Esophagus (tissue), 2 donors: ENCODE measurements around the gene KRT6A. TPM values are rescaled to one million over a fixed set of nuclear protein-coding genes. Genes with fewer than 3 reads are reported as not detected.
"Not testable (repeated sequence)": the region's sequence is repeated elsewhere in the genome, so short reads cannot be mapped to it uniquely, and the experiment has no call there.

Experiments
- H3K27ac ChIP-seq, 2 donors: one replicate each; pipeline ENCODE4 v1.5.1; 2013; ENCODE audit warnings: low read depth in 2 of 2, mild to moderate bottlenecking in 2 of 2, inconsistent platforms in 1 of 2, low read length in 1 of 2, moderate library complexity in 1 of 2
- H3K27me3 ChIP-seq, 2 donors: one replicate each; pipeline ENCODE4 v1.6.1; 2013; ENCODE audit warnings: low read length in 2 of 2, control low read depth in 1 of 2, mild to moderate bottlenecking in 1 of 2; ENCODE audit not compliant: insufficient read depth in 2 of 2, control insufficient read depth in 1 of 2
- H3K36me3 ChIP-seq, 2 donors: one replicate each; pipeline ENCODE4 v1.6.1; 2013; ENCODE audit warnings: low read length in 1 of 2; ENCODE audit not compliant: control insufficient read depth in 2 of 2, insufficient read depth in 2 of 2
- H3K4me1 ChIP-seq, 2 donors: one replicate each; pipeline ENCODE4 v1.6.1; 2013; ENCODE audit warnings: low read length in 1 of 2; ENCODE audit not compliant: control insufficient read depth in 2 of 2, insufficient read depth in 2 of 2
- H3K4me3 ChIP-seq, 2 donors: one replicate each; pipeline ENCODE4 v1.5.1; 2013; ENCODE audit warnings: low read length in 2 of 2, mild to moderate bottlenecking in 2 of 2, low read depth in 1 of 2, moderate library complexity in 1 of 2
- H3K9me3 ChIP-seq, 2 donors: one replicate each; pipeline ENCODE4 v1.6.1; 2013; ENCODE audit warnings: mild to moderate bottlenecking in 2 of 2, low read depth in 1 of 2, low read length in 1 of 2, moderate library complexity in 1 of 2; ENCODE audit not compliant: control insufficient read depth in 2 of 2, insufficient read depth in 1 of 2
- WGBS, 2 donors: extraction: QIAGEN DNeasy Blood & Tissue Kit; methylation state at CpG; one replicate each; pipeline ENCODE4 v1.1.7; 2013; 5-methylcytosine and 5-hydroxymethylcytosine counted together
- polyA plus RNA-seq, 2 donors: library from polyadenylated mRNA; stranded (reverse); fragments of 200-250 nt; gene quantifications; one replicate each; pipeline ENCODE4 v1.2.3, GENCODE V29; 2013
- donor health status: healthy with polysubstance abuse.
- donor health status: Bipolar disorder and iron deficiency.

KRT6A gene
- polyA plus RNA-seq, 2 donors: 945 to 7,628 TPM

- H3K4me1 ChIP-seq: peaks cover 0 to 7% of the 10 kb centered on the region in 2 donors
- no peaks in the 10 kb centered on the region for H3K9me3 ChIP-seq
- no peak overlapping the region for H3K4me3 ChIP-seq
- no peaks in the 10 kb centered on the region for H3K27me3 ChIP-seq
- peaks cover 0 to 15% of the 10 kb centered on the region in 2 donors for H3K36me3 ChIP-seq
- 54 to 65% methylated on average over 6 of the region's 6 CpGs for WGBS, 2 donors
- H3K27ac ChIP-seq: no peak overlapping the region
Measured at GRCh38 chr12:52513736-52514135, 20.7 kb upstream of the KRT6A start.

DNA sequence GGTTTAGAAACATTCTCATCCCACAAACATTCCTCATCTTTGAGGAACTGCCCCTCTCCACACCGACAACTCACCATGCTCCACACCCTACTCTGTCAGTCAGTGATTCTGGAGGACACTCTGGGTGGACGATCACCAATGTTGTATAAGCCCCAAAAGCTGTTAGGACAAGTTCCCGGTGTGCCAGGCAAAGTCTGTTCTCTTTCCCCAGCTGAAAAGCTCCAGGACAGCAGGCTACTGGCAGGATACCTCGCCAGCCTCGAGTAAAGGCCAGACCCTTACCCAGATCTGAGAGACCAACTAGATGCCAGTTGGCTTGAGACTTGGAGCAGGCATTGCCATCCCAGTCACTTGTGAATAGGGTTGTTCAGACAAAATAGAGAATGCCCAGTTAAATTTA, 15.2 kb upstream of the KRT6A start:
- no peak overlapping the region for H3K4me3 ChIP-seq
- 74 to 79% methylated on average over 5 of the region's 5 CpGs for WGBS, 2 donors
- H3K4me1 ChIP-seq: no peaks in the 10 kb centered on the region
- no peaks in the 10 kb centered on the region for H3K9me3 ChIP-seq
- H3K36me3 ChIP-seq: no peaks in the 10 kb centered on the region
- no peak overlapping the region for H3K27ac ChIP-seq
- no peaks in the 10 kb centered on the region for H3K27me3 ChIP-seq

DNA sequence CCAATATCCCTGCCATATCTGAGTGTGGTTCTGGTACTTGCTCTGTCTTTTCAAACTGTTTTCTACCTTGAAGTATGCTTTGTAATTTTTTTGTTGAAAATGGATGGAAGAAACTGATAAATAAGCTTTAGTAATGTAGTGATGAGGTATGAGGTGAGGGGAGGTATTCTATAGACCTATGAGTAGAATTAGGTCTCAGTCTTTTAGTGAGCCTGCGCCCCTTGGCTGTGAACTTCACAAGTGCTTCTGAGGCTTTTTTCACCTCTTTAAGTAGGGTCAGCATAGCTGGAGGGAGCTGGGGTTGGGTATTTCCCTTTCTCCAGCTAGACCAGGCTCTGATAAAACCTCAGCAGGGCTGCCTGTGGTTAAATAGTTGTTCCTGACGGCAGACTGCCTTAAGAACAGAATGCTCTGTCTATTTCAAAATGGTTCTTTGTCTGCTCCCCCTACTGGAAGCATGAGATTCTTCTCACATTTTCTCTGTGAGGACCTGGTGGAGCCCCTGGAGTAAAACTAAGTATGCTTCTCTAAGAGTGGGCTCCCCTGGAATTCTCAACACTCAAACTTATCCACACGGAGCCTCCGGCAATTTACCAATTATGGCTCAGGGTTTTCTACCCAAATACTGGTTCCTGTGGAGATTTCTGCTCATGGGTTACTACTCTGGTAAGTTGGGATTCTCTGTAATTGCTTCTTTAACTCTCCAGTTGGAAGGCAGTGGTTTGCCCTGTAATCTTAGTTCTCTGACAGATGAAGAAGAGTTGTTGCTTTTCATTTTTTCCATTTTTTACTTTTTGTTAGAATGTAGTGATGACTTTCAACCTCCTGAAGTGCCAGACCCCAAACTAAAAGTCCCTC, 14.0 kb upstream of the KRT6A start:
- H3K4me3 ChIP-seq: no peak overlapping the region
- no peaks in the 10 kb centered on the region for H3K4me1 ChIP-seq
- H3K9me3 ChIP-seq: no peaks in the 10 kb centered on the region
- WGBS, 2 donors: 35% methylated on average over 4 of the region's 4 CpGs
- H3K36me3 ChIP-seq: no peaks in the 10 kb centered on the region
- H3K27me3 ChIP-seq: no peaks in the 10 kb centered on the region
- H3K27ac ChIP-seq: no peak overlapping the region

DNA sequence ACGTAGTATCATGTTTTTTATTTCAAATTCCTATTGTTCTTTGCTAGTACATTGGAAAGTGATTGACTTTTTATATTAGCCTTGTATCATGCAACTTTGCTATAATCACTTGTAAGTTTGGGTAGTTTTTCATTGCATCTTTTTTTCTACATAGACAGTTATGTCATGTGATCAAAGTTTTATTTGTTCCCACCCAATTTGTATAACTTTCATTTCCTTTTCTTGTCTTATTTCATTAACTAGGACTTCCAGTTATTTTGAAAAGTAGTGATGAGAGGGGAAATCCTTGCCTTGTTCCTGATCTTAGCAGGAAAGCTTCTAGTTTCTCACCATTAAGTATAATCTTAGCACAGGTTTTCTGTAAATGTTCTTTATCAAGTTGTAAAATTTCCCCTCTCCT, 9.8 kb upstream of the KRT6A start:
- Histone ChIP-seq H3K4me1 (no peaks in the 10 kb centered on the region), H3K27ac (no peak overlapping the region), H3K36me3 (no peaks in the 10 kb centered on the region), H3K9me3 (no peaks in the 10 kb centered on the region), H3K27me3 (no peaks in the 10 kb centered on the region), H3K4me3 (no peak overlapping the region)
- 81 to 93% methylated on average over 1 of the region's 1 CpG for WGBS, 2 donors

DNA sequence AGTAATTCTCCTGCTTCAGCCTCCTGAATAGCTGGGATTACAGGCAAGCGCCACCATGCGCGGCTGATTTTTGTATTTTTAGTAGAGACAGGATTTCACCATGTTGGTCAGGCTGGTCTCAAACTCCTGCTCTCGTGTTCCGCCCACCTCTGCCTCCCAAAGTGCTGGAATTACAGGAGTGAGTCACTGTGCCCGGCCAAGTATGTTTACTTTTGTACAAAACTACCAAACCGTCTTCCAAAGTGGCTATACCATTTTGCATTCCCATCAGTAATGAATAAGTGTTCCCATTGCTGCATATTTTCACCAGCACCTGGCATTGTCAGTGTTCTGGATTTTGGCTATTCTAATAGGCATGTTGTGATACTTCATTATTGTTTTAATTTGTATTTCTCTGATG, 8.4 kb upstream of the KRT6A start:
- Histone ChIP-seq H3K9me3 (no peaks in the 10 kb centered on the region), H3K4me1 (peaks cover 0 to 3% of the 10 kb centered on the region in 2 donors), H3K4me3 (no peak overlapping the region), H3K27ac (no peak overlapping the region), H3K27me3 (no peaks in the 10 kb centered on the region), H3K36me3 (no peaks in the 10 kb centered on the region)
- 71 to 78% methylated on average over 7 of the region's 7 CpGs for WGBS, 2 donors

GRCh38 chr12:52500574-52500973, 7.5 kb upstream of the KRT6A start:
- WGBS, 2 donors: 68 to 84% methylated on average over 6 of the region's 6 CpGs
- not testable (repeated sequence) for H3K9me3 ChIP-seq, H3K27me3 ChIP-seq, H3K27ac ChIP-seq, H3K36me3 ChIP-seq, H3K4me1 ChIP-seq, H3K4me3 ChIP-seq

GRCh38 chr12:52499806-52500560, 6.9 kb upstream of the KRT6A start:
- Histone ChIP-seq H3K36me3 (no peaks in the 10 kb centered on the region), H3K4me3 (no peak overlapping the region)
- WGBS, 2 donors: 81 to 86% methylated on average over 5 of the region's 5 CpGs

DNA sequence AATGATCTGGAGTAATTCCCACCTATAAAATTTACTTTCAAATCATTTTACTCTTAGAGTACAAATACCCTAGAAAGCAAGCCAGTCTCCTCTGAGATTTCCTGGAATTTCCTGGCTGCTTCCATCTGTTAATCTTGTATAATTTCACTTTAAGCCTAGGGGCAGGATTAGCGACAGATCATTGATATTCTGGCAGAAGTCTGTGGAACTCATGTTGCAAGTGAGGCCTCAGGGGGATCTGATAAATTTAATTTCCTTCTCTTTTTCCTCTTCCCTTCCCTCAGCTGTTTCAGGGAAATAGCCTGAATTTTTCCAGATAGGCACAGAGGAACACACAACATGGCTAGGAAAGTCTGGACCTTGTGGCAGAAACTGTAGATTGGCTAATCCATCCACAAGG, 5.9 kb upstream of the KRT6A start:
- no peaks in the 10 kb centered on the region for H3K36me3 ChIP-seq
- H3K27me3 ChIP-seq: no peaks in the 10 kb centered on the region
- no peak overlapping the region for H3K27ac ChIP-seq
- WGBS, 2 donors: 44 to 49% methylated on average over 1 of the region's 1 CpG
- peaks cover 3 to 19% of the 10 kb centered on the region in 2 donors for H3K4me1 ChIP-seq
- H3K9me3 ChIP-seq: no peaks in the 10 kb centered on the region
- no peak overlapping the region for H3K4me3 ChIP-seq

More at GRCh38 chr12:52499806-52500560, 6.9 kb upstream of the KRT6A start:
- Histone ChIP-seq H3K27me3 (no peaks in the 10 kb centered on the region), H3K9me3 (no peaks in the 10 kb centered on the region), H3K27ac (no peak overlapping the region), H3K4me1 (peaks cover 3 to 13% of the 10 kb centered on the region in 2 donors)

- no peaks in the 10 kb centered on the region for H3K9me3 ChIP-seq
- no peak overlapping the region for H3K4me3 ChIP-seq
- 86 to 89% methylated on average over 7 of the region's 7 CpGs for WGBS, 2 donors
- no peaks in the 10 kb centered on the region for H3K36me3 ChIP-seq
- H3K27ac ChIP-seq: no peak overlapping the region
- peaks cover 3 to 23% of the 10 kb centered on the region in 2 donors for H3K4me1 ChIP-seq
- H3K27me3 ChIP-seq: no peaks in the 10 kb centered on the region
Measured at GRCh38 chr12:52497975-52498374, 4.9 kb upstream of the KRT6A start.
